Ishikawa (cell line): ENCODE measurements around the gene PPP2R1A.

Experiments
- CEBPB ChIP-seq: IDR thresholded peaks from 2 replicates; pipeline ENCODE4 v1.6.1; 2012
- CREB1 ChIP-seq: IDR thresholded peaks from 2 replicates; pipeline ENCODE4 v1.6.1; 2012; ENCODE audit warnings: low read depth
- EGR1 ChIP-seq: IDR thresholded peaks from 2 replicates; pipeline ENCODE4 v1.6.1; 2012
- EP300 ChIP-seq: IDR thresholded peaks from 2 replicates; pipeline ENCODE4 v1.6.1; 2012; ENCODE audit warnings: borderline replicate concordance
- FOXM1 ChIP-seq: IDR thresholded peaks from 2 replicates; pipeline ENCODE4 v1.6.1; 2012; ENCODE audit warnings: low read depth, borderline replicate concordance
- RAD21 ChIP-seq: IDR thresholded peaks from 2 replicates; pipeline ENCODE4 v1.6.1; 2012; ENCODE audit warnings: low read depth
- TAF1 ChIP-seq: IDR thresholded peaks from 2 replicates; pipeline ENCODE4 v1.6.1; 2012; ENCODE audit warnings: low read depth, mild to moderate bottlenecking
- TCF12 ChIP-seq: IDR thresholded peaks from 2 replicates; pipeline ENCODE4 v1.6.1; 2012; ENCODE audit warnings: low read depth
- USF1 ChIP-seq: IDR thresholded peaks from 2 replicates; pipeline ENCODE4 v1.6.1; 2012
- YY1 ChIP-seq: IDR thresholded peaks from 2 replicates; pipeline ENCODE4 v1.6.1; 2012; ENCODE audit warnings: low read depth
- ZBTB7A ChIP-seq: IDR thresholded peaks from 2 replicates; pipeline ENCODE4 v1.6.1; 2012; ENCODE audit warnings: low read depth
- TF ChIP-seq, protein P1 (sequence below): IDR thresholded peaks from 2 replicates; pipeline ENCODE4 v1.6.1; 2012
- TF ChIP-seq, protein P2 (sequence below): IDR thresholded peaks from 2 replicates; pipeline ENCODE4 v1.6.1; 2012; ENCODE audit warnings: low read depth, mild to moderate bottlenecking

- TF ChIP-seq RAD21 = no peak
- TF ChIP-seq EP300 = no peak
- TF ChIP-seq TAF1 = no peak
- no peak for TF ChIP-seq EGR1
- TF ChIP-seq, protein P1, sequence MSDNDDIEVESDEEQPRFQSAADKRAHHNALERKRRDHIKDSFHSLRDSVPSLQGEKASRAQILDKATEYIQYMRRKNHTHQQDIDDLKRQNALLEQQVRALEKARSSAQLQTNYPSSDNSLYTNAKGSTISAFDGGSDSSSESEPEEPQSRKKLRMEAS = no peak
- TF ChIP-seq, protein P2, sequence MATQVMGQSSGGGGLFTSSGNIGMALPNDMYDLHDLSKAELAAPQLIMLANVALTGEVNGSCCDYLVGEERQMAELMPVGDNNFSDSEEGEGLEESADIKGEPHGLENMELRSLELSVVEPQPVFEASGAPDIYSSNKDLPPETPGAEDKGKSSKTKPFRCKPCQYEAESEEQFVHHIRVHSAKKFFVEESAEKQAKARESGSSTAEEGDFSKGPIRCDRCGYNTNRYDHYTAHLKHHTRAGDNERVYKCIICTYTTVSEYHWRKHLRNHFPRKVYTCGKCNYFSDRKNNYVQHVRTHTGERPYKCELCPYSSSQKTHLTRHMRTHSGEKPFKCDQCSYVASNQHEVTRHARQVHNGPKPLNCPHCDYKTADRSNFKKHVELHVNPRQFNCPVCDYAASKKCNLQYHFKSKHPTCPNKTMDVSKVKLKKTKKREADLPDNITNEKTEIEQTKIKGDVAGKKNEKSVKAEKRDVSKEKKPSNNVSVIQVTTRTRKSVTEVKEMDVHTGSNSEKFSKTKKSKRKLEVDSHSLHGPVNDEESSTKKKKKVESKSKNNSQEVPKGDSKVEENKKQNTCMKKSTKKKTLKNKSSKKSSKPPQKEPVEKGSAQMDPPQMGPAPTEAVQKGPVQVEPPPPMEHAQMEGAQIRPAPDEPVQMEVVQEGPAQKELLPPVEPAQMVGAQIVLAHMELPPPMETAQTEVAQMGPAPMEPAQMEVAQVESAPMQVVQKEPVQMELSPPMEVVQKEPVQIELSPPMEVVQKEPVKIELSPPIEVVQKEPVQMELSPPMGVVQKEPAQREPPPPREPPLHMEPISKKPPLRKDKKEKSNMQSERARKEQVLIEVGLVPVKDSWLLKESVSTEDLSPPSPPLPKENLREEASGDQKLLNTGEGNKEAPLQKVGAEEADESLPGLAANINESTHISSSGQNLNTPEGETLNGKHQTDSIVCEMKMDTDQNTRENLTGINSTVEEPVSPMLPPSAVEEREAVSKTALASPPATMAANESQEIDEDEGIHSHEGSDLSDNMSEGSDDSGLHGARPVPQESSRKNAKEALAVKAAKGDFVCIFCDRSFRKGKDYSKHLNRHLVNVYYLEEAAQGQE = no peak
- no peak for TF ChIP-seq TCF12
- no peak for TF ChIP-seq YY1
- TF ChIP-seq FOXM1 = no peak
- TF ChIP-seq USF1 = no peak
- no peak for TF ChIP-seq CREB1
- no peak for TF ChIP-seq CEBPB
- TF ChIP-seq ZBTB7A = no peak
Measured at GRCh38 chr19:52216401-52216800, 26.5 kb downstream of the PPP2R1A start.
